PC-9 (cell line): ENCODE measurements around the gene PAQR7. TPM values are rescaled to one million over a fixed set of nuclear protein-coding genes. Genes with fewer than 3 reads are reported as not detected.

ENCODE experiments used
- BruUV-seq: library from RNA; stranded (reverse); fragments of 400-500 nt; replicated peaks from 2 replicates; lab custom pipeline; 2021; lab: Mats Ljungman, UMichigan
- CTCF ChIA-PET: fragments of 300-600 bp; sonication (Branson Sonifier 250); formaldehyde crosslinking; loops from one replicate; lab custom pipeline; 2022; ENCODE audit warnings: antibody characterized with exemption; lab: Charles Lee
- POLR2A ChIA-PET: fragments of 300-600 bp; sonication (Branson Sonifier 250); formaldehyde crosslinking; loops from one replicate; lab custom pipeline; 2022; ENCODE audit warnings: antibody characterized with exemption; ENCODE audit not compliant: unreplicated experiment; lab: Charles Lee
- DNase-seq, 2 experiments: peaks; one replicate each; pipeline versions ENCODE4 v3.0.0 to v3.0.0-alpha.2; 2015 to 2022; ENCODE audit warnings: mixed read lengths in 1 of 2
- H2AFZ ChIP-seq: fragments of 200-600 bp; sonication (generic); 2 replicates; pipeline ENCODE4 v1.8.1; 2017; ENCODE audit warnings: antibody characterized with exemption
- H3F3A ChIP-seq: fragments of 200-600 bp; sonication (generic); 2 replicates; pipeline ENCODE4 v1.8.1; 2017; ENCODE audit warnings: antibody characterized with exemption, mild to moderate bottlenecking, low read depth; ENCODE audit not compliant: insufficient read depth
- H3K27ac ChIP-seq: fragments of 200-600 bp; sonication (generic); 2 replicates; pipeline ENCODE4 v1.6.1; 2016; ENCODE audit warnings: mixed run types
- H3K27me3 ChIP-seq: fragments of 200-600 bp; sonication (generic); 2 replicates; pipeline ENCODE4 v1.6.1; 2016; ENCODE audit warnings: low read depth, mixed run types; ENCODE audit not compliant: insufficient read depth
- H3K36me3 ChIP-seq: fragments of 200-600 bp; sonication (generic); 2 replicates; pipeline ENCODE4 v1.6.1; 2016; ENCODE audit warnings: low read depth, mixed run types
- H3K4me1 ChIP-seq: fragments of 200-600 bp; sonication (generic); replicated peaks from 2 replicates; pipeline ENCODE4 v1.6.1; 2016; ENCODE audit warnings: mixed run types; ENCODE audit not compliant: insufficient read depth
- H3K4me2 ChIP-seq: fragments of 200-600 bp; sonication (generic); 2 replicates; pipeline ENCODE4 v1.6.1; 2017; ENCODE audit warnings: mixed run types
- H3K4me3 ChIP-seq: fragments of 200-600 bp; sonication (generic); 2 replicates; pipeline ENCODE4 v1.6.1; 2016; ENCODE audit warnings: mixed run types
- H3K79me2 ChIP-seq: fragments of 200-600 bp; sonication (generic); 2 replicates; pipeline ENCODE4 v1.6.1; 2017; ENCODE audit warnings: low read depth, mixed run types
- H3K9me2 ChIP-seq: fragments of 200-600 bp; sonication (generic); 2 replicates; pipeline ENCODE4 v1.8.1; 2017; ENCODE audit warnings: mild to moderate bottlenecking; ENCODE audit not compliant: insufficient read depth
- H3K9me3 ChIP-seq: fragments of 200-600 bp; sonication (generic); 2 replicates; pipeline ENCODE4 v1.8.1; 2016; ENCODE audit warnings: low read depth; ENCODE audit not compliant: insufficient read depth
- H4K20me1 ChIP-seq: fragments of 200-600 bp; sonication (generic); 2 replicates; pipeline ENCODE4 v1.8.1; 2017; ENCODE audit not compliant: insufficient read depth
- EZH2 ChIP-seq: fragments of 200-600 bp; sonication (generic); IDR thresholded peaks from 2 replicates; pipeline ENCODE4 v1.8.0; 2017; ENCODE audit warnings: antibody characterized with exemption, low read depth
- intact Hi-C: fragments of 100-400 bp; cut with micrococcal nuclease; formaldehyde crosslinking; loops from one replicate; pipeline ENCODE4 v1.10.0; 2022; ENCODE audit not compliant: unreplicated experiment
- total RNA-seq: library from RNA; stranded (reverse); gene quantifications from 2 replicates; pipeline ENCODE4 v1.2.3, GENCODE V29; 2021
- TF ChIP-seq, protein P1 (sequence below): fragments of 200-600 bp; sonication (generic); conservative IDR thresholded peaks from 2 replicates; pipeline ENCODE4 v1.6.1; 2017; ENCODE audit warnings: mixed run types, antibody characterized with exemption, mild to moderate bottlenecking, moderate library complexity

PAQR7 gene
- total RNA-seq, 1 experiment from 2014 or later: 34.0 TPM

DNA sequence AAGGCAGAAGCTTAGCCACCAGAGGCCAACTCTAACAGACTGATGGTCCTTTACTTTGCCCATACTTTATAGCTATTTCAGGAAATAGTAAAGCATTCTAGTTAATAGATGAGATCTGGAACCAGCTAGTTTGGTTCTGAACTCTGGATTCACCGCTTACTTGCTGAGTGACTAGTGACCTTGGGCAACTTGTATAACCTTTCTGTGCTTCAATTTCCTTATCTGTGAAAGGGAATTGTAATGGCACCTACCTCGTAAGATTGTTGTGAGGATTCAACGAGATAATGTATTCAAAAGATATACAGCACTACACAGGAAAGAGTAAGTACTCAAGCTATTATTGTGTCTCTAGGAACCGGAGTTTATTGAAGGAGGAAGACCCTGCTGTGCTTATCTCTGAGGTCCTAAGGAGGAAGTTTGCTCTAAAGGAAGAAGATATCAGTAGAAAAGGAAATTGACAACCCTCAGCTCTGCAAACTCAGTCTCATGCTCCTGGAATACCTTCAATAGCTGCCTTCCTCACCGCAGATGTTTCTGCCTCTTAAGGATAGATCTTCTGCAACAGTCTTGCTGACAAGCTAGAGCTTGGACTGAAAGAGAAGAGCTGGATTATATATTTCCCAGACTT, 43.8 kb downstream of the PAQR7 start:
- TF ChIP-seq EZH2: no peak
- TF ChIP-seq, protein P1, sequence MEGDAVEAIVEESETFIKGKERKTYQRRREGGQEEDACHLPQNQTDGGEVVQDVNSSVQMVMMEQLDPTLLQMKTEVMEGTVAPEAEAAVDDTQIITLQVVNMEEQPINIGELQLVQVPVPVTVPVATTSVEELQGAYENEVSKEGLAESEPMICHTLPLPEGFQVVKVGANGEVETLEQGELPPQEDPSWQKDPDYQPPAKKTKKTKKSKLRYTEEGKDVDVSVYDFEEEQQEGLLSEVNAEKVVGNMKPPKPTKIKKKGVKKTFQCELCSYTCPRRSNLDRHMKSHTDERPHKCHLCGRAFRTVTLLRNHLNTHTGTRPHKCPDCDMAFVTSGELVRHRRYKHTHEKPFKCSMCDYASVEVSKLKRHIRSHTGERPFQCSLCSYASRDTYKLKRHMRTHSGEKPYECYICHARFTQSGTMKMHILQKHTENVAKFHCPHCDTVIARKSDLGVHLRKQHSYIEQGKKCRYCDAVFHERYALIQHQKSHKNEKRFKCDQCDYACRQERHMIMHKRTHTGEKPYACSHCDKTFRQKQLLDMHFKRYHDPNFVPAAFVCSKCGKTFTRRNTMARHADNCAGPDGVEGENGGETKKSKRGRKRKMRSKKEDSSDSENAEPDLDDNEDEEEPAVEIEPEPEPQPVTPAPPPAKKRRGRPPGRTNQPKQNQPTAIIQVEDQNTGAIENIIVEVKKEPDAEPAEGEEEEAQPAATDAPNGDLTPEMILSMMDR: no peak
- ChIA-PET POLR2A (no interaction called here), CTCF (no interaction called here)
- Histone ChIP-seq H3F3A (no peaks in the 10 kb centered on the region), H3K4me2 (no peak overlapping the region), H3K27me3 (no peaks in the 10 kb centered on the region), H3K9me2 (no peaks in the 10 kb centered on the region), H3K79me2 (no peaks in the 10 kb centered on the region), H3K36me3 (no peaks in the 10 kb centered on the region; the same call in 1 of the 2 replicates), H3K4me1 (no peaks in the 10 kb centered on the region), H4K20me1 (no peaks in the 10 kb centered on the region), H3K9me3 (no peaks in the 10 kb centered on the region), H3K4me3 (no peak overlapping the region), H3K27ac (no peak overlapping the region), H2AFZ (no peak overlapping the region)
- no TSS peak for BruUV-seq
- no peak for DNase-seq
- intact Hi-C loops: no loop called here

DNA sequence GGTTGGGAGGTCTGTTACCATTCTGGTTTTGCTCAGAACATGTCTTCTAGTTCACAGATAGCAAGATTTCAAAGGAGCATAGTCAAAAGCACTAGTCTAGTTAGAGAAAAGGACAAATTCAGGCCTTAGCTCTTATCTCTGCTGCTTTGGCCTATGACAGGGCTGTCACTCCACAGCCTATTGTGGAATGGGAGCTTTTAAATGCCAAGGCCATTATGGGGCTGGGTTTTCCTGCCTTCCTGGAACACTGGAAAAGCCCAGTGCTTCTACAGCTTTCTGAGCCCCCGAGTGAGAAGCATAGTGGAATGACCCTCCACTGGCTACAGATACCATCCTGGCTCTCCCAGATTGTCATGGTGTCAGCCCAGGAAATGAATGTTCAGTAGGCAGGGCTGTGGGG, 46.5 kb downstream of the PAQR7 start:
- no peaks in the 10 kb centered on the region for H3F3A ChIP-seq
- H3K27me3 ChIP-seq: no peaks in the 10 kb centered on the region
- H3K27ac ChIP-seq: no peak overlapping the region
- no peaks in the 10 kb centered on the region; the same call in 1 of the 2 replicates for H3K36me3 ChIP-seq
- DNase-seq: no peak
- CTCF ChIA-PET: interaction anchor here (0.6 kb wide), 1 partner anchor 169 kb away, joined by 4 read pairs; the partner anchor contains the start of gene PAFAH2
- no peak for TF ChIP-seq EZH2
- TF ChIP-seq, protein P1: no peak
- H3K4me1 ChIP-seq: no peaks in the 10 kb centered on the region
- no peak overlapping the region for H3K4me2 ChIP-seq
- no peaks in the 10 kb centered on the region for H3K9me2 ChIP-seq
- POLR2A ChIA-PET: no interaction called here
- H3K79me2 ChIP-seq: no peaks in the 10 kb centered on the region
- intact Hi-C loops: no loop called here
- no peak overlapping the region for H3K4me3 ChIP-seq
- no peaks in the 10 kb centered on the region for H4K20me1 ChIP-seq
- H3K9me3 ChIP-seq: no peaks in the 10 kb centered on the region
- BruUV-seq: no TSS peak
- no peak overlapping the region for H2AFZ ChIP-seq

DNA sequence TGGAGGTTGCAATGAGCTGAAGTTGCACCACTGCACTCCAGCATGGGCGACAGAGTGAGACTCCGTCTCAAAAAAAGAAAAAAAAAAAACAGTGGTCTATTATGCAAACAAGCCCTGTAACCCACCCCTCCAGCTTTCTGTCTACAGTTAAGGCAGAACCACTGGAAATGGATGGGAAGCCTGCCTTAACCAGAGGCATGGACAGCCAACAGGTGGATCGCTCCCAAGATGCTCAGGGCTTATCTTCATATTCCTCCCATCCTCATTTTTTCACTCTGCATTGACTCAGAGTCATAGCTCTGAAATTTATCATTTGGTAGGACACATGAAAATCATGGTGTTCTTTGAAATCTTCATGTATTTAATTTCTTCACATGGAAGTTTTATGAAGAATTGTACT, 47.0 kb downstream of the PAQR7 start:
- DNase-seq: no peak
- no peaks in the 10 kb centered on the region; the same call in 1 of the 2 replicates for H3K36me3 ChIP-seq
- BruUV-seq: no TSS peak

More for the DNA sequence above, 47.0 kb downstream of the PAQR7 start:
- Histone ChIP-seq H3K4me1 (no peaks in the 10 kb centered on the region), H3K9me2 (no peaks in the 10 kb centered on the region), H3K27ac (no peak overlapping the region), H3K79me2 (no peaks in the 10 kb centered on the region), H3K4me2 (no peak overlapping the region), H3K4me3 (no peak overlapping the region), H3K27me3 (no peaks in the 10 kb centered on the region), H3F3A (no peaks in the 10 kb centered on the region), H2AFZ (no peak overlapping the region), H4K20me1 (no peaks in the 10 kb centered on the region), H3K9me3 (no peaks in the 10 kb centered on the region)
- TF ChIP-seq EZH2: no peak
- TF ChIP-seq, protein P1: no peak
- POLR2A ChIA-PET: interaction anchor here (0.6 kb wide), 1 partner anchor 17 kb away, joined by 5 read pairs; no protein-coding TSS in a partner anchor
- intact Hi-C loops: no loop called here
- CTCF ChIA-PET: interaction anchor here (0.6 kb wide), 1 partner anchor 169 kb away, joined by 4 read pairs; the partner anchor contains the start of gene PAFAH2
